Hepatocyte (in vitro differentiated cells): Measurements from ENCODE around the gene FYN.

Experiments used
- CTCF ChIP-seq: fragments of 200-600 bp; sonication (generic); IDR thresholded peaks from 2 replicates; pipeline ENCODE4 v1.5.1; 2016; ENCODE audit warnings: antibody characterized with exemption, mild to moderate bottlenecking; ENCODE audit not compliant: poor library complexity
- EZH2 ChIP-seq: fragments of 200-600 bp; sonication (generic); IDR thresholded peaks from 2 replicates; pipeline ENCODE4 v1.6.1; 2016; ENCODE audit warnings: antibody characterized with exemption, mild to moderate bottlenecking, borderline replicate concordance
- EZH2phosphoT487 ChIP-seq: fragments of 200-600 bp; sonication (generic); IDR thresholded peaks from one replicate; pipeline ENCODE4 v1.6.1; 2018; ENCODE audit warnings: antibody characterized with exemption, mild to moderate bottlenecking, low read depth, moderate library complexity; ENCODE audit not compliant: unreplicated experiment, severe bottlenecking

GRCh38 chr6:111842891-111843290, 30.4 kb downstream of the FYN start:
- TF ChIP-seq EZH2: no peak
- TF ChIP-seq CTCF: no peak
- TF ChIP-seq EZH2phosphoT487: no peak
